ENCODE results near the gene SNRNP25.

SNRNP25 gene

DNA sequence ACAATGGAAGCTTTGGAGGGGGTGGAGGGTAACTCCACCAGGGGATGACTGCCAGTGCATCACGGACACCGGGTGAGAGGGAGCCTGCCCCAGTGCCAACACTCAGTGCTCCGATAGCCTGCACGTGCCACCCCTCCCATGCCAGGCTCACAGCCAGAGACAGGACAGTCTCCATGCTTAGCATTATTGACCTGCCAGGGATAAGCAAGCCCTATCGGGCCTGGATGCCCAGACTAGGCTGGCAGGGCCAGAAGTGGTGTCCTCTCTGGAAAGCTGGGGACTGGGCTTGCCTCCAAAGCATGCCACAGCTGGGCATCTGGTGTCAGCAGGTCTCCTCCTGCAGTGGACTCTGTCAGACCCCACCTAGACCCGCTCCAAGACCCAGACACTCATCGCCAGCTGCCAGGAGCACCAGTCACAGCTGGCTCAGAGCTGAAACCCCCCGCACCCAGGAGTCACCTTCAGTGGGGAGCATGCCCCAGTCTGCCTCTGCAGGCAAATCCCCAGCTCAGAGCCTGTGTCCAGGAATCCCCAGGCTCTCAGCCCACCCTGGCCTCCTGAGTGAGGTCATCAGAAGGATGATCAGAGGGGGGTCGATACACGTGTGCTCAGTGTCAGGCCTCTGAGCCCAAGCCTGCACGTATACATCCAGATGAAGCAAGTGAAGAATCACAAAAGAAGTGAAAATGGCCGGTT lies 20.6 kb downstream of the SNRNP25 start:
- H3K4me3 ChIP-seq (ENCODE audit: low read depth, low read length): no peak overlapping the region
- TF ChIP-seq, protein P1, sequence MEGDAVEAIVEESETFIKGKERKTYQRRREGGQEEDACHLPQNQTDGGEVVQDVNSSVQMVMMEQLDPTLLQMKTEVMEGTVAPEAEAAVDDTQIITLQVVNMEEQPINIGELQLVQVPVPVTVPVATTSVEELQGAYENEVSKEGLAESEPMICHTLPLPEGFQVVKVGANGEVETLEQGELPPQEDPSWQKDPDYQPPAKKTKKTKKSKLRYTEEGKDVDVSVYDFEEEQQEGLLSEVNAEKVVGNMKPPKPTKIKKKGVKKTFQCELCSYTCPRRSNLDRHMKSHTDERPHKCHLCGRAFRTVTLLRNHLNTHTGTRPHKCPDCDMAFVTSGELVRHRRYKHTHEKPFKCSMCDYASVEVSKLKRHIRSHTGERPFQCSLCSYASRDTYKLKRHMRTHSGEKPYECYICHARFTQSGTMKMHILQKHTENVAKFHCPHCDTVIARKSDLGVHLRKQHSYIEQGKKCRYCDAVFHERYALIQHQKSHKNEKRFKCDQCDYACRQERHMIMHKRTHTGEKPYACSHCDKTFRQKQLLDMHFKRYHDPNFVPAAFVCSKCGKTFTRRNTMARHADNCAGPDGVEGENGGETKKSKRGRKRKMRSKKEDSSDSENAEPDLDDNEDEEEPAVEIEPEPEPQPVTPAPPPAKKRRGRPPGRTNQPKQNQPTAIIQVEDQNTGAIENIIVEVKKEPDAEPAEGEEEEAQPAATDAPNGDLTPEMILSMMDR (IDR thresholded peaks at IDR 0.05; ENCODE audit: borderline replicate concordance, insufficient read depth, low read depth, low read length): no peak

DNA sequence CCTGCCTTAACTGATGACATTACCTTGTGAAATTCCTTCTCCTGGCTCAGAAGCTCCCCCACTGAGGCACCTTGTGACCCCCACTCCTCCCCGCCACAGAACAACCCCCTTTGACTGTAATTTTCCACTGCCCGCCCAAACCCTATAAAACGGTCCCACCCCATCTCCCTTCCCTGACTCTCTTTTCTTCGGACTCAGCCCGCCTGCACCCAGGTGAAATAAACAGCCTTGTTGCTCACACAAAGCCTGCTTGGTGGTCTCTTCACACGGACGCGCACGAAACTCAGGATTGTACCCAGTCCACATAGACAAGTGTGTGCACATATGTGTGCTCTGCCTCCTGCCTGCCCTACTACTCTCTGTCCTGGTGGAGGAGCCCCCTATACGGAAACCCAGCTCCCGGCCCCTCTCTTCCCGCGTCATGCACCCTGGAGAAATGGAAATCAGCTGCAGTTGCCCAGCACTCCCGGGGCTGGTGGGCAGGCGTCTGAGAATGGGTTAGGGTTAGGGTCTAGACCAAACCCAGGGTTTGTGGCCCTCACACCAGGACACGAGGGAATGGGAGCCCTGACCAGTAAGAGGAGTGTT lies 21.2 kb downstream of the SNRNP25 start:
- TF ChIP-seq, protein P1 (IDR thresholded peaks at IDR 0.05; ENCODE audit: borderline replicate concordance, insufficient read depth, low read depth, low read length): no peak
- H3K4me3 ChIP-seq (ENCODE audit: low read depth, low read length): no peak overlapping the region

DNA sequence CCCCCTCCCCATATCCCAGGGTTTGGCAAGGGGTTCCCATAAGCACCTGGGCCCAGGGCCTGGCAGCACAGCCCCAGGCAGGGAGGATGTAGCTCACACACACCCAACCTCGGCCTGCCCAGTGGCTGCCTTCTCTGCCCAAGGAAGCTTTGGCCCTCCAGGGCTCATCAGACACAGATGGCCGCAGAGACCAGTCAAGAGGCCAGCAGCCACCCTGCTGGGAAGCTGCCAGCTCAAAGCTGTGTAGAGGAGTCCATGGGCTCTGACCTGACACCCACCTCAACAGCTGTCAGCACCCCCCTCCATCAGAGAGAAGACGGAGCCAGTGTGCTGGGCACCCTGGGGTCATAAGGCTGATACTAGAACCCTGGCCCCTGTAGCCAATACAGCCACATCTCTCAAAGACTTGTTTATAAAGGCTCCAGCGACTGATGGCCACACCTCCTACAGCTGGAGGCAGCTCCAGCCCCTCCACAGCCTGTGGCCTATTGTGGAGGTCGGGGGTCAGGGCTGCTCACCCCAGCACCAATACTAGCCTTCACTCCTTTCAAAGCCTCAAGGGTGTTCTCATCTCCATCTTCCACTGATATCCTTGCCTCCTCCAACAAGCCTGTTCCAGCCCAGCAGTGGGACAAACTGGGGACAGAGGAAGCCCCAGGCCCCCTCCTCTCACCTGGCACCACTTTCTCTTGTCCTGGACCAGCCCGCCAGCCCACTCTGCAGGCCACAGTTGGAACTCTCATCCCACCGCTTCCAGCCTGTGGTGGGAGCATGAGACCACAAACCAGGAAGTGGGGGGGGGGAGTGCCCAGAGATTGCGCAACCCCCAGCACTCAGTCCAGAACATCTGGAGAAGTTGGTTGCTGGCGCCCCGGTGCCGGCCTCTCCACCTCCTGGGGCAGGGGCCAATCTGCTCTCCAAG lies 22.2 kb downstream of the SNRNP25 start:
- TF ChIP-seq, protein P1 (IDR thresholded peaks at IDR 0.05; ENCODE audit: borderline replicate concordance, insufficient read depth, low read depth, low read length): no peak
- no peak overlapping the region for H3K4me3 ChIP-seq (ENCODE audit: low read depth, low read length)

DNA sequence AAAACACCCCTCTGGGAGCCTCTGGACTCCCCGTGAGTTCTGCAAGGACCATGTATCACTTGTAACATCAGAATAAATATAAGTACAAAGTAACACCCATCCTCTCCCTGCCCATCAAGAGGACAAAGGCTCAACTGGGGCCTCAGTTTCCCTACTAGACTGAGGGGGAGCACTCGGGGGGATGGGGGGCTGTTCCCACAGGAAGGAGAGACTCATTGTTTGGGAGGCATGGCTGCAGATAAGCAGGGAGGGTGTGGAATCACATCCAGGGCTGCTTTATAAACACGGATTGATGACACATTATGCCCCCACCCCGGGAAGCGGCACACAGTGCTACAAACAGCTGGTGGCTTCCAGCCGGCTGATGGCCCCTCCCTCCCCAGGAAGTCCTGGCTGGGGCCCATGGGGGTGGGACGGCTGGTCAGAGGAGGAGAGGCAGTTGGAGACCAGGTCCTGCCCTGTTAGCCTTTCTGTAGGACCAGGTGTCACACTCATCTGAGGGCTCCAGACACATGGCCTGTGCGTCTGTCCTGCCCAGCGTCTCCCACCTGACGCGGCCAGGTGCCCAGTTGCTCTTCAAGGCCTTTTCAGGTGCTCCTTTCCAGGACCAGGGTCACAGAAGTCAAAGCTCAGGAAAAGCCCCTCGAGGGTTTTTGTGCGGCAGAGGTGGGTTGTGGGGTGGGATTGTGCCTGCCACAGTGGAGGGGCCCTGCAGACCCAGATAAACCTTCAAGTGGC lies 23.1 kb downstream of the SNRNP25 start:
- TF ChIP-seq, protein P1 (IDR thresholded peaks at IDR 0.05; ENCODE audit: borderline replicate concordance, insufficient read depth, low read depth, low read length): no peak
- peak overlapping the region; percentile 77 for H3K4me3 ChIP-seq (ENCODE audit: low read depth, low read length)

DNA sequence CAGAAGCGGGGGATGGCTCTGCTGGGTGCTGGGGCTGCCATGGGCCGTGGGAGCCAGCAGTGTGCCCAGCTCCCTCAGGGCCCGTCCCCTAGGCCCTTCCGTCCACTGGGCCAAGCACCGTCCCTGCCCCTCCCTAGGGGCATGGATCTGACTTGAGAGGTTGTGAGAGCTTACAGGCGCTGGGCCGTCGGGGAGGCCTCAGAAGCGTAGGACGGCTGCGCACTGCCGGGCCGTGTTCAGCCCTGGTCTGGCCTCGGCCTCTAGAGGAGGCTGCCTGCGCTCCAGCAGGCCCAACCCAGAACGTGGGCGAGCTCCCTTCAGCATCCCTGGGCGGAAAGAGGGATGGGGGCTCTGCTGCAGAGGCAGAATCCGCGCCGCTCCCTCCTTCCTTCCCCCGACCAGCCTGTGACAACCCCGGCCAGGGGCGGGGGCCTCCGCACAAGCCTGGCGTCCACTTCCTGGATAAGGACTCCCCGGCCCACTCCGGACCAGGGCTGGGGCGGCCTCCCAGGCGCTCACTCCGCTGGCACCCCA lies 23.7 kb downstream of the SNRNP25 start:
- peak overlapping the region; percentile 77 for H3K4me3 ChIP-seq (ENCODE audit: low read depth, low read length)

More for the DNA sequence above, 23.7 kb downstream of the SNRNP25 start:
- TF ChIP-seq, protein P1 (IDR thresholded peaks at IDR 0.05; ENCODE audit: borderline replicate concordance, insufficient read depth, low read depth, low read length): no peak
